B cell (primary cell): ENCODE results near the gene TSGA10. TPM values are rescaled to one million over a fixed set of nuclear protein-coding genes. Genes with fewer than 3 reads are reported as not detected.
A peak's percentile ranks its signal among the peaks of the same experiment; 100 is the strongest.

Experiments
- ATAC-seq: fragments of 200-7000 bp; cut with Tn5 transposase; one replicate; pipeline ENCODE4 v1.10.0; 2021; ENCODE audit warnings: low read depth, mild to moderate bottlenecking, moderate number of reproducible peaks, moderate library complexity
- CTCF ChIA-PET: fragments of 350-600 bp; sonication (Branson Sonifier 250); formaldehyde crosslinking; loops from one replicate; lab custom pipeline; 2021; ENCODE audit warnings: antibody characterized with exemption, inconsistent platforms; lab: Charles Lee
- POLR2A ChIA-PET: fragments of 350-600 bp; sonication (Branson Sonifier 250); formaldehyde crosslinking; loops from one replicate; lab custom pipeline; 2021; ENCODE audit warnings: antibody characterized with exemption; lab: Charles Lee
- DNase-seq: peaks from one replicate; pipeline ENCODE4 v3.0.0; 2013
- H2AFZ ChIP-seq: 2 replicates; pipeline ENCODE4 v1.6.1; 2012; ENCODE audit warnings: mild to moderate bottlenecking, low read depth, low read length; ENCODE audit not compliant: insufficient read depth, poor library complexity, severe bottlenecking
- H3K27ac ChIP-seq, 2 donors: 1 replicate in 1 of 2; 2 replicates in 1 of 2; pipeline ENCODE4 v1.5.1; 2012 to 2013; ENCODE audit warnings: low read length in 2 of 2, mild to moderate bottlenecking in 2 of 2, moderate library complexity in 1 of 2
- H3K27me3 ChIP-seq, 4 experiments: fragments of 200-600 bp in 1 of 4; sonication (generic) in 1 of 4; replicated peaks in 1 of 4; 1 replicate in 2 of 4; 2 replicates in 2 of 4; pipeline versions ENCODE4 v1.6.1 to v1.7.0; 2013 to 2016; ENCODE audit warnings: low read length in 3 of 4, mild to moderate bottlenecking in 2 of 4, mixed read lengths in 1 of 4, moderate library complexity in 1 of 4; ENCODE audit not compliant: insufficient read depth in 4 of 4, control insufficient read depth in 3 of 4; ENCODE audit errors: control extremely low read depth in 1 of 4
- H3K36me3 ChIP-seq, 2 experiments: replicated peaks in 1 of 2; 1 replicate in 1 of 2; 2 replicates in 1 of 2; pipeline versions ENCODE4 v1.6.1 to v1.7.1; 2013; ENCODE audit warnings: low read length in 1 of 2; ENCODE audit not compliant: insufficient read depth in 2 of 2, control insufficient read depth in 1 of 2; ENCODE audit errors: control extremely low read depth in 1 of 2, extremely low read depth in 1 of 2
- H3K4me1 ChIP-seq, 2 donors: fragments of 200-600 bp in 1 of 2; sonication (generic) in 1 of 2; 1 replicate in 1 of 2; 2 replicates in 1 of 2; pipeline versions ENCODE4 v1.5.1 to v1.6.1; 2013 to 2017; ENCODE audit warnings: low read length in 2 of 2; ENCODE audit not compliant: control insufficient read depth in 2 of 2, insufficient read depth in 2 of 2
- H3K4me2 ChIP-seq: replicated peaks from 2 replicates; pipeline ENCODE3; 2012; ENCODE audit warnings: mild to moderate bottlenecking, low read depth, low read length; ENCODE audit not compliant: poor library complexity, severe bottlenecking
- H3K4me3 ChIP-seq, 5 experiments: fragments of 200-600 bp in 1 of 5; sonication (generic) in 1 of 5; 1 replicate in 3 of 5; 2 replicates in 2 of 5; pipeline versions ENCODE4 v1.5.1 to v1.7.0; 2011 to 2016; ENCODE audit warnings: low read length in 4 of 5, mild to moderate bottlenecking in 4 of 5, low read depth in 2 of 5, control low read depth in 1 of 5, moderate library complexity in 1 of 5; ENCODE audit not compliant: insufficient read depth in 1 of 5; ENCODE audit errors: control extremely low read depth in 1 of 5, extremely low read depth in 1 of 5
- H3K79me2 ChIP-seq: fragments of 200-600 bp; sonication (generic); one replicate; pipeline ENCODE4 v1.6.0; 2016; ENCODE audit warnings: low read length; ENCODE audit not compliant: control insufficient read depth, insufficient read depth
- H3K9ac ChIP-seq: fragments of 200-600 bp; sonication (generic); 2 replicates; pipeline ENCODE4 v1.6.1; 2017; ENCODE audit warnings: mild to moderate bottlenecking, low read length, moderate library complexity
- H3K9me3 ChIP-seq, 3 donors: one replicate each; pipeline versions ENCODE4 v1.6.1 to v1.7.1; 2013; ENCODE audit warnings: low read length in 2 of 3; ENCODE audit not compliant: control insufficient read depth in 2 of 3, insufficient read depth in 1 of 3; ENCODE audit errors: control extremely low read depth in 1 of 3
- H4K20me1 ChIP-seq: 2 replicates; pipeline ENCODE4 v1.6.0; 2012; ENCODE audit warnings: mild to moderate bottlenecking, low read length; ENCODE audit not compliant: insufficient read depth, control insufficient read depth, poor library complexity, severe bottlenecking
- H3K27ac Mint-ChIP-seq: one replicate; pipeline ENCODE4 v1.8.0; 2021; ENCODE audit warnings: mixed read lengths
- H3K27me3 Mint-ChIP-seq: one replicate; pipeline ENCODE4 v1.8.0; 2021; ENCODE audit warnings: mixed read lengths
- H3K4me1 Mint-ChIP-seq: one replicate; pipeline ENCODE4 v1.8.0; 2021; ENCODE audit warnings: mixed read lengths
- H3K4me3 Mint-ChIP-seq: one replicate; pipeline ENCODE4 v1.8.0; 2021; ENCODE audit warnings: mixed read lengths
- H3K9me3 Mint-ChIP-seq: one replicate; pipeline ENCODE4 v1.8.0; 2022; ENCODE audit warnings: mixed read lengths; ENCODE audit not compliant: insufficient read depth
- EZH2 ChIP-seq: IDR thresholded peaks from 2 replicates; pipeline ENCODE4 v1.6.1; 2012; ENCODE audit warnings: borderline replicate concordance, low read depth, mild to moderate bottlenecking, moderate library complexity, low read length; ENCODE audit not compliant: insufficient read depth, poor library complexity, severe bottlenecking
- WGBS: methylation state at CpG from one replicate; pipeline ENCODE4 v1.1.5; 2013; ENCODE audit warnings: missing lambda C conversion rate; ENCODE audit not compliant: insufficient coverage; 5-methylcytosine and 5-hydroxymethylcytosine counted together
- intact Hi-C: fragments of 100-400 bp; cut with micrococcal nuclease; formaldehyde crosslinking; loops from one replicate; pipeline ENCODE4 v1.10.0; 2022
- polyA plus RNA-seq: library from polyadenylated mRNA; depleted of rRNA; stranded (reverse); fragments of >200 nt; gene quantifications from 2 replicates; pipeline ENCODE4 v1.2.3, GENCODE V29; 2012
- total RNA-seq, 2 donors: library from RNA; stranded (reverse); fragments of 120-200 nt in 1 of 2; gene quantifications; 1 replicate in 1 of 2; 2 replicates in 1 of 2; pipeline versions ENCODE4 v1.2.3 to v1.2.4, GENCODE V29; 2013 to 2022
- TF ChIP-seq, protein P1 (sequence below): fragments of 200-600 bp; IDR thresholded peaks from one replicate; pipeline ENCODE4 v1.8.0; 2022; ENCODE audit warnings: antibody characterized with exemption, mild to moderate bottlenecking

TSGA10 gene
- total and polyA plus RNA-seq, 2 donors (not counting 1 experiment from before 2014, with no cell fraction given), result 4.6 to 39.6 TPM

DNA sequence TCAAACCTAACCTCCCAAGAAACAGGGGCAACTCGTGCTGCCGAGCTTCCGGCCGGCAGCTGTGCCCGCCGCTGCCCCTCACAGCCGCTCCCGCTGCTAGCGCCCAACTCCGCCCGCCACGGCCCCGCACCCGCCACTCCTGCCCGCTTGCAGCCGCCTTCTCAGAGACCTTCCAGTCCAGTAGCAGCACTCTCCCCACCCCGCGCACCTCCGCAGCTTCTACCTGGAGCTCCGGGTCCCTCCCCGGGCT lies 14.0 kb downstream of the TSGA10 start:
- ChIA-PET POLR2A (interaction anchor here (0.6 to 2.7 kb wide), 6 partner anchors 15 to 676 kb away, joined by 3 to 31 read pairs (median 6); partner anchors contain the start of genes EIF5B, LIPT1, MITD1 and MRPL30), CTCF (interaction anchor here (0.6 to 2.6 kb wide), 6 partner anchors 15 to 349 kb away, joined by 3 to 24 read pairs (median 5); partner anchors contain the start of genes EIF5B, LIPT1, MITD1 and MRPL30)
- Mint-ChIP-seq H3K27me3 (no peaks in the 10 kb centered on the region), H3K9me3 (no peaks in the 10 kb centered on the region), H3K4me1 (peaks cover 25% of the 10 kb centered on the region), H3K27ac (peak overlapping the region; percentile 97), H3K4me3 (peak overlapping the region; percentile 97)
- Histone ChIP-seq H2AFZ (peak overlapping the region; percentile 95), H3K79me2 (peaks cover 16% of the 10 kb centered on the region), H3K27me3 (no peaks in the 10 kb centered on the region), H3K4me3 (peak overlapping the region; percentile 74 to 90 (median 87)), H3K9me3 (peaks cover 0 to 1% (median 0%) of the 10 kb centered on the region in 3 donors), H3K36me3 (no peaks in the 10 kb centered on the region), H4K20me1 (no peaks in the 10 kb centered on the region), H3K27ac (peak overlapping the region; percentile 93), H3K4me2 (peak overlapping the region; percentile 91), H3K4me1 (peaks cover 12 to 13% of the 10 kb centered on the region in 2 donors), H3K9ac (peak overlapping the region; percentile 80)
- ATAC-seq (peak; percentile 12), DNase-seq (no peak)
- intact Hi-C loops, result loop anchor here (1.0 to 2.0 kb wide), 6 partner anchors 14 to 532 kb away; partner anchors contain the start of genes COA5, LIPT1, MGAT4A and MITD1
- TF ChIP-seq, protein P1, sequence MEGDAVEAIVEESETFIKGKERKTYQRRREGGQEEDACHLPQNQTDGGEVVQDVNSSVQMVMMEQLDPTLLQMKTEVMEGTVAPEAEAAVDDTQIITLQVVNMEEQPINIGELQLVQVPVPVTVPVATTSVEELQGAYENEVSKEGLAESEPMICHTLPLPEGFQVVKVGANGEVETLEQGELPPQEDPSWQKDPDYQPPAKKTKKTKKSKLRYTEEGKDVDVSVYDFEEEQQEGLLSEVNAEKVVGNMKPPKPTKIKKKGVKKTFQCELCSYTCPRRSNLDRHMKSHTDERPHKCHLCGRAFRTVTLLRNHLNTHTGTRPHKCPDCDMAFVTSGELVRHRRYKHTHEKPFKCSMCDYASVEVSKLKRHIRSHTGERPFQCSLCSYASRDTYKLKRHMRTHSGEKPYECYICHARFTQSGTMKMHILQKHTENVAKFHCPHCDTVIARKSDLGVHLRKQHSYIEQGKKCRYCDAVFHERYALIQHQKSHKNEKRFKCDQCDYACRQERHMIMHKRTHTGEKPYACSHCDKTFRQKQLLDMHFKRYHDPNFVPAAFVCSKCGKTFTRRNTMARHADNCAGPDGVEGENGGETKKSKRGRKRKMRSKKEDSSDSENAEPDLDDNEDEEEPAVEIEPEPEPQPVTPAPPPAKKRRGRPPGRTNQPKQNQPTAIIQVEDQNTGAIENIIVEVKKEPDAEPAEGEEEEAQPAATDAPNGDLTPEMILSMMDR, result no peak
- TF ChIP-seq EZH2, result no peak
- WGBS, result 0% methylated on average over 21 of the region's 21 CpGs

DNA sequence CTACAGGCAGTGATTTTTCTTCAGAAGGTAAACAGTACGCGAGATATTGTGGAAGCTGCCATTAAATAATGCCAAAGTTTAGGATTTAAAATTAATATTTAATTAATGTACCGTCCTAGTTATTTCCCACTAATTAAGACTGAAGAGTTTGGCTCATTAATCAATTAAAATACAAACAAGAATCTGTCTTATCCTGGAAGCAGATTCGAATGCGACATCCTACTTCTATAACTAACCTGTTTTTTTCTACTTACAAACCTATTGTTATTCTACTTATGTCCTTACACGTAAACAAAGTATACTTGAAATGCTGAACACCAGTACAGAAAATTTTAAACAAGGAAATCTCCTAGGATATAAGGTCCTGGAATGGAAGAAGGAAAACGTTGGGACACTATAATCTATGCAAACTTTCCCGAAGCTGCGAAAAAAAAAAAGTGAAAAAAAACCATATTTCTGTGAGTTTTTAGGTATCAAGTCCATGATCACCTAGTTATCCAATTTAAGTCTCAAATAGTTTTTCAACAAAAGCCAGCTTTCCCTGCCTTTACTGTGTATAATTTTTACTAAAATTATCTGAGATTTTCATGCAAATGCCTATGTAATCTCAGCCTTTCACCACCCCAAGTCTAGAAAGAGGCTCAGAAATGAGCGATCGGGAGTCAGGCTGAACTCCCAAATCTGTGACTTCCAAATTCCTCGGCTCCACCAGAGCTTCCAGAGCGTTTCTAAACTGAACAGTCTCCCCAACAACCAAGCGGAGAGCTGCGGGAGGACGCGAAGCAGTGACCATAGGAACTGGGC lies 14.5 kb downstream of the TSGA10 start:
- peaks cover 25% of the 10 kb centered on the region for H3K4me1 Mint-ChIP-seq

More for the DNA sequence above, 14.5 kb downstream of the TSGA10 start:
- no peaks in the 10 kb centered on the region for H4K20me1 ChIP-seq
- POLR2A ChIA-PET, result interaction anchor here (0.6 to 2.7 kb wide), 4 partner anchors 16 to 675 kb away, joined by 3 to 31 read pairs (median 4); partner anchors contain the start of genes LIPT1, MITD1, MRPL30 and TSGA10
- H3K4me3 ChIP-seq, result peak overlapping the region; percentile 74 to 90 (median 87)
- peaks cover 0 to 1% (median 0%) of the 10 kb centered on the region in 3 donors for H3K9me3 ChIP-seq
- intact Hi-C loops, result loop anchor here (2.0 kb wide), 1 partner anchor 409 kb away; the partner anchor contains the start of gene MGAT4A
- H3K27ac ChIP-seq, result peak overlapping the region; percentile 93
- Mint-ChIP-seq H3K9me3 (no peaks in the 10 kb centered on the region), H3K4me3 (peak overlapping the region; percentile 97), H3K27me3 (no peaks in the 10 kb centered on the region), H3K27ac (peak overlapping the region; percentile 97)
- H3K36me3 ChIP-seq, result no peaks in the 10 kb centered on the region
- no peak for ATAC-seq
- H3K79me2 ChIP-seq, result peaks cover 18% of the 10 kb centered on the region
- H3K4me2 ChIP-seq, result peak overlapping the region; percentile 91
- CTCF ChIA-PET, result interaction anchor here (0.6 to 2.6 kb wide), 5 partner anchors 16 to 199 kb away, joined by 3 to 24 read pairs (median 6); partner anchors contain the start of genes EIF5B, LIPT1, MITD1 and MRPL30
- 3% methylated on average over 8 of the region's 17 CpGs for WGBS
- H2AFZ ChIP-seq, result peak overlapping the region; percentile 95
- DNase-seq, result no peak
- no peaks in the 10 kb centered on the region for H3K27me3 ChIP-seq
- peaks cover 12 to 13% of the 10 kb centered on the region in 2 donors for H3K4me1 ChIP-seq
- H3K9ac ChIP-seq, result peak overlapping the region; percentile 80
- TF ChIP-seq, protein P1, result no peak
- TF ChIP-seq EZH2, result no peak
